Liver (tissue), 2 donors: ENCODE results near the gene TERB2.
"Not testable (repeated sequence)": the region's sequence is repeated elsewhere in the genome, so short reads cannot be mapped to it uniquely, and the experiment has no call there.

ENCODE experiments used
- FOXA2 ChIP-seq: IDR thresholded peaks from 2 replicates; pipeline ENCODE4 v1.6.1; 2016; ENCODE audit warnings: antibody characterized with exemption
- GABPA ChIP-seq, 2 donors: IDR thresholded peaks in 1 of 2; conservative IDR thresholded peaks in 1 of 2; 2 replicates each; pipeline ENCODE4 v1.6.1; 2016; ENCODE audit warnings: antibody characterized with exemption in 2 of 2, mild to moderate bottlenecking in 1 of 2, moderate library complexity in 1 of 2
- TAF1 ChIP-seq: conservative IDR thresholded peaks from 2 replicates; pipeline ENCODE4 v1.6.1; 2016; ENCODE audit warnings: antibody characterized with exemption, mild to moderate bottlenecking
- donor health status: healthy.

GRCh38 chr15:45020222-45020900 lies 63.9 kb downstream of the TERB2 start:
- not testable (repeated sequence) for TF ChIP-seq FOXA2; GABPA (IDR thresholded peaks at IDR 0.05 in 1 of 2, conservative IDR thresholded peaks at IDR 0.05 in 1 of 2); TAF1
